Muscle layer of colon (tissue), 2 donors: ENCODE measurements around the gene CHST13.
"Not testable (repeated sequence)": the region's sequence is repeated elsewhere in the genome, so short reads cannot be mapped to it uniquely, and the experiment has no call there.

Experiments
- H3K27ac ChIP-seq: one replicate; pipeline ENCODE4 v1.7.0; 2013; ENCODE audit warnings: low read depth, mild to moderate bottlenecking, low read length, moderate library complexity
- H3K27me3 ChIP-seq, 2 donors: one replicate each; pipeline ENCODE4 v1.7.0; 2013; ENCODE audit warnings: low read length in 2 of 2, mild to moderate bottlenecking in 2 of 2; ENCODE audit not compliant: insufficient read depth in 2 of 2, control insufficient read depth in 1 of 2
- H3K36me3 ChIP-seq: one replicate; pipeline ENCODE4 v1.7.0; 2013; ENCODE audit warnings: mild to moderate bottlenecking, low read length; ENCODE audit not compliant: insufficient read depth
- H3K4me1 ChIP-seq: one replicate; pipeline ENCODE4 v1.7.0; 2013; ENCODE audit warnings: mild to moderate bottlenecking, low read length; ENCODE audit not compliant: insufficient read depth
- H3K4me3 ChIP-seq, 2 donors: one replicate each; pipeline ENCODE4 v1.7.0; 2013; ENCODE audit warnings: low read length in 2 of 2, low read depth in 1 of 2, mild to moderate bottlenecking in 1 of 2, moderate library complexity in 1 of 2
- H3K9ac ChIP-seq: one replicate; pipeline ENCODE4 v1.7.0; 2013; ENCODE audit warnings: low read length
- H3K9me3 ChIP-seq: one replicate; pipeline ENCODE4 v1.7.0; 2013; ENCODE audit warnings: mild to moderate bottlenecking, low read length
- donor health status: abdominal sarcoma.
- donor health status: Adenocarcinoma of cecum.

CHST13 gene

DNA sequence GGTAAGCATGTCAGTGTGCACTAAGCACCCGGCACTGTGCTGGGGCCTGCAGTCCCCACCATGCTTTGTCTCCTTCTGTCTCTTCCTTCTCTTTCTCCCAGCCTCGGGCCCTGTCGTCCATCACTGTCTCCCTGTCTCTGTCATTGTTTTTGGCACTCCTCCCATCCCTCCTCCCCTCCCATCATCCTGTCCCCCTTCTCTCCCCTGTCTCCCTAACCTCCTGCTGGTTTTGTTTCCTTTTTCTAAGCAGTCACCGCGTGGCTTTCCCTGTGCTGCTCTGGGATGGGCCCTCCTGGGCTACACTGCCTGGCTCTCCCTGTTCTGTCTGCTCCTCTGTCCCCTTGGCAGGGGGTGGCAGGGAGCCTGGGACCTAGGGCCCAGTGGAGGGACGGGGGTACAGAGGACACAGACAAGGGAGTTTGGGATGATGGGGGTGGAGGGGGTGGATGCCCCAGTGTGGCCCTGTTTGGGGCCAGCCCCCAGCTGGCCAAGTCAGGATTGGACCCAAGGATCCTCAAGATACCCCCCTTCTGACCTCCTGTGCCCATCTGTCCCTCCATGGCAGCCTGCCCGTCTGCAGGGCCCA, 5.7 kb downstream of the CHST13 start:
- H3K36me3 ChIP-seq = no peaks in the 10 kb centered on the region
- no peak overlapping the region for H3K27ac ChIP-seq
- peaks cover 2% of the 10 kb centered on the region for H3K4me1 ChIP-seq
- no peaks in the 10 kb centered on the region for H3K9me3 ChIP-seq
- H3K4me3 ChIP-seq = no peak overlapping the region
- no peak overlapping the region for H3K9ac ChIP-seq
- peaks cover 0 to 4% of the 10 kb centered on the region in 2 donors for H3K27me3 ChIP-seq

DNA sequence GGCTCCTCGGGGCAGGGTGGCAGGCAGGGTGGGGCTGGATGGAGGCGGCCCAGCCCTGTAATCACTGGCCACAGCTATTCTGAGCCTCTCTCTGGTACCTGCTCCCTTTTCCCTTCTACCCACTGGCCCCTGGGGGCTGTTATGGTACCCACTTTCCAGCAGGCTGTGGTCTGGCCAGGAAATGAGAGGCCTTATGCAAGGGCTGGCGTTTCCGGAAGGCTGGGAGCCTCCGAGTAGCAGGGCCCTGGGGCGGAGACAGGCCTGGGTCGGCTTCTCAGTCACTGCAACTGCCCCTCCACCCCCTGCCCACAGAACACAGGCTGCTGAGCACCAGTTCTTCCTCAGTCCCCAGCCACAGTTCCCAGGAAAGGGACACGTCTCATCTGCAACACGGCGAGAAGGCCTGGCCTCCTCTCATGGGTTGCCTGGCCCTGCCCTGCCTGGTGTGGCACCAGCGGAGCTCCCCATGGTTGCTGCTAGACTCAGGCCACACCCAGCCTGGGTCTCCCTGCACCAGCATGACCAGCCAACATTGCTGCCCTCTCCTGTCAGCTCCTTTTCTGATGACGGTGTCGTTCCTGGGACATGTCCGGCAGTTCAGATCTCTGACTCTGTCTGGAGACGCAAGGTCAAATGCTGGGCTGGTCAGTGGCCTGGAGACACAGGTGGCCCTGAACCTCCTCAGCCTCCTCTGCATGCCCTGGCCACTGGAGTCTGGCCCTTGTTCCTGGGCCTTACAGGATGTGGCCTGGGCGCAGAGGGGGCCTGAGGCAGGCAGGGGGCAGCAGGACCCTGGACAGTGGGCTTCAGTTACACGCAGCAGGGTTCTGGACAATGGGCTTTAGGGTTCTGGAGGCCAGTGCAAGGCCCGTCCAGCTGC, 6.5 kb downstream of the CHST13 start:
- Histone ChIP-seq H3K4me1 (no peaks in the 10 kb centered on the region), H3K27me3 (no peaks in the 10 kb centered on the region), H3K9ac (no peak overlapping the region), H3K9me3 (no peaks in the 10 kb centered on the region), H3K4me3 (no peak overlapping the region), H3K27ac (no peak overlapping the region), H3K36me3 (no peaks in the 10 kb centered on the region)

GRCh38 chr3:126531051-126531330, 7.0 kb downstream of the CHST13 start:
- no peaks in the 10 kb centered on the region for H3K27me3 ChIP-seq
- no peak overlapping the region for H3K4me3 ChIP-seq
- no peaks in the 10 kb centered on the region for H3K36me3 ChIP-seq
- H3K9me3 ChIP-seq = no peaks in the 10 kb centered on the region
- H3K27ac ChIP-seq = no peak overlapping the region
- no peaks in the 10 kb centered on the region for H3K4me1 ChIP-seq
- no peak overlapping the region for H3K9ac ChIP-seq

DNA sequence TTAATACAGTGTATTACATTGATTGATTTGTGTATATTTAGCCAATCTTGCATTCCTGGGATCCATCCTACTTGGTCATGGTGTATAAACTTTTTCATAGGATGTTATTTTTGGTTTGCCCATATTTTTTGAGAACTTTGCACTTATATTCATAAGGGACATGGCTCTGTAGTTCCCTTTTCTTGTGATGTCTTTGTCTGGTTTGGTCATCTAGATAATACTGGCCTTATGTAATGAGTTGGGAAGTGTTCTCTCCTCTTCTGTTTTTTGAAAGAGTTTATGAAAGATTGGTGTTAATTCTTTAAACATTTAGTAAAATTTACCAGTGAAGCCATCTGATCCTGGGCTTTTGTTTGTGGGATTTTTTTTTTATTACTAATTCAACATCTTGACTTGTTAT, 9.6 kb downstream of the CHST13 start:
- Histone ChIP-seq H3K4me3 (no peak overlapping the region), H3K27me3 (no peaks in the 10 kb centered on the region), H3K4me1 (no peaks in the 10 kb centered on the region)

GRCh38 chr3:126534716-126535115, 10.8 kb downstream of the CHST13 start:
- H3K9me3 ChIP-seq, H3K27me3 ChIP-seq, H3K9ac ChIP-seq, H3K4me1 ChIP-seq, H3K4me3 ChIP-seq, H3K36me3 ChIP-seq, H3K27ac ChIP-seq: not testable (repeated sequence)

More for the DNA sequence above, 9.6 kb downstream of the CHST13 start:
- Histone ChIP-seq H3K9me3 (no peaks in the 10 kb centered on the region), H3K27ac (no peak overlapping the region), H3K9ac (no peak overlapping the region), H3K36me3 (no peaks in the 10 kb centered on the region)

DNA sequence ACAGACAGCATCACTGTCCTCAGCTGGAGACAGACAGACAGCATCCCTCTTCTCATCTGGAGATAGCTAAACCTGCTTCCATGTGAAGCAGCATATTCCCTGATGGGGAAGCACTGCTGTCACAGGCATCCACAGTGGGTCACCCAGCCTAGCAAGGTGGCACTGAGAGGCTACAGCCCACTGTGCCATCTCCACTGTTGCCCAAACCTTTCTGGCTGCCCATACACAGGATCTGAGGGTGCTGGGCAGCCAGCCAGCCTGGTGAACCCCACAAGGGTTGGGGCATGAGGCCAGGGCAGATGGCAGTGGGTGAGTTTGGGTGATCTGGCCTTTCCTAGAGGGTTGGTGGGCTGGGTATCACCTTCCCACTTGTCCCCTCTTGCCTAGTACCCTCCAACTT, 11.7 kb downstream of the CHST13 start:
- H3K27ac ChIP-seq = no peak overlapping the region

DNA sequence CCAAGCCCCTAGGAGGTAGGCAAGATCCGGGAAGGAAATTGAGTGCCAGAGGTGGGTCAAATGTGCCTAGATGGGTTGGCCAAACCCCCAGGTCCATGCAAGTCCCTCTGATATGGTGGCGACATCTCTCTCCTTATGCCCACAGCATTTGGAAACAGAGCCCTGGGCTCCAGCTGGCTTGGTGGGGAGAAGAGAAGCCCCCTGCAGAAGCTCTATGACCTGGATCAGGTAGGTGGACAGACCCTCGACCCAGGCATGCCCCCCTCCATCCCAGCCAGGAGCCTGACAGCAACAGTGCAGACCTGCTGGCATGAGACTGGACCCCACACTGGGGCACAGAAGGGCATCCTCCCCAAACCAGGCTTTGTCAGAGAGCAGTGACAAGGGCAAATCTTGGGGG, 12.2 kb downstream of the CHST13 start:
- H3K4me1 ChIP-seq = no peaks in the 10 kb centered on the region
- H3K36me3 ChIP-seq = no peaks in the 10 kb centered on the region
- H3K27me3 ChIP-seq = peaks cover 0 to 5% of the 10 kb centered on the region in 2 donors
- H3K27ac ChIP-seq = no peak overlapping the region
- H3K4me3 ChIP-seq = no peak overlapping the region
- no peak overlapping the region for H3K9ac ChIP-seq
- H3K9me3 ChIP-seq = no peaks in the 10 kb centered on the region

More for the DNA sequence above, 11.7 kb downstream of the CHST13 start:
- no peaks in the 10 kb centered on the region for H3K4me1 ChIP-seq
- no peaks in the 10 kb centered on the region for H3K9me3 ChIP-seq
- peaks cover 0 to under 1% of the 10 kb centered on the region in 2 donors for H3K27me3 ChIP-seq
- H3K9ac ChIP-seq = no peak overlapping the region
- H3K4me3 ChIP-seq = no peak overlapping the region
- H3K36me3 ChIP-seq = no peaks in the 10 kb centered on the region

DNA sequence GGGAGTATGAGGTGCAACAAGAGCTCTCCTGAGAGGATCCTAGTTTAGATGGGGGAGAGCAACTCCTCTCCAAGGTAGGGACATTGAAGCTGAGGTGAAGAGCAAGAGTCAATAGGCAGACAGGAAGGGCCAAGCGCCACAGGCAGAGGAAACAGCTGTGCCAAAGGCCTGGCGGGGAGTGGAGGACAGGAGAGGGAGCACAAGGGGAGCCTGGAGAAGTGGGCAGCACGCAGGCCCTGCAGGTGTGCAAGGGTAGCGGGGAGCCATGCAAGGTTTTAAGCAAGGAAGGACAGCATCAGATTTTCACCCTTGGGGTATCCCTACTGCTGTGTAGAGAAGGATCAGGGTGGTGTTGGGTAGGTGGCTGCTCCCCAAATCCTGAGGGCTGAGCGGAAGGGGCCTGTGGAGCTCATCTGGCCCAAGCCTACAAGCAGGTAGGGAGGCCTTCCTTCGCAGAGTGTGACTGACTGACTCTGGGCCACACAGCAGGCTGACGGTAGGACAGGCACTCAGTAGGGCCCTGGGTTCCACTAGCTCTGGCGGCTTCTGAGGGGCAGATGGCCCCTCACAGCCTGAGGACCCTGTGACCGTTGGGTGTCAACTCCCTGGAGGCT, 13.3 kb downstream of the CHST13 start:
- Histone ChIP-seq H3K36me3 (no peaks in the 10 kb centered on the region), H3K9me3 (no peaks in the 10 kb centered on the region), H3K4me1 (no peaks in the 10 kb centered on the region), H3K4me3 (no peak overlapping the region), H3K9ac (no peak overlapping the region), H3K27me3 (peaks cover 0 to 16% of the 10 kb centered on the region in 2 donors), H3K27ac (no peak overlapping the region)

DNA sequence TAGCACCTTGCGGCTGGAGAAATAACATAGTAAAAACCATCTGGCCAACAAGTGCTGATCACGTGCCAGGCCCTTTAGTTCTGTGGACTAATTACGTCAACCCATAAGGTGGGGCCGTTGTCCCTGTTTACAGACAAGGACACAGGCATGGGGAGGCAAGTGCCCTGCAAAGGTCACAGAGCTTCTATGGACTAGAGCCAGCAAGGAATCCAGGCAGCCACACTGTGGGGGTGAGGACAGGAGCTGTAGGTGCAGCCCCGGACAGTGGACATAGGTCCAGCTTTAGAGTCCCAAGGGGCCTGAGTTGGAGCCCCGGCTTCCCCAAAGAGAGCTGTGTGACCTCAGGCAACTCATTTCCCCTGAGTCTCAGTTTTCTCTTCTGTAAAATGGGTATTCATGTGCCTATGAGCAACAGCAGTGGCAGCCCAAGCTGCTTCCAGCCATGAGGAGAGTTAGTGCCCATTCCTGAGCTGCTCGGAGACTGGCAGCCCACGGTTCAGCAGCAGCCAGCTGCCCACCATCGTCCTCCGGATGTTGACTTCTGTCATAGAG, 13.9 kb downstream of the CHST13 start:
- Histone ChIP-seq H3K9me3 (no peaks in the 10 kb centered on the region), H3K4me3 (no peak overlapping the region), H3K36me3 (no peaks in the 10 kb centered on the region), H3K9ac (no peak overlapping the region), H3K27me3 (peaks cover 0 to 22% of the 10 kb centered on the region in 2 donors), H3K27ac (no peak overlapping the region), H3K4me1 (no peaks in the 10 kb centered on the region)

DNA sequence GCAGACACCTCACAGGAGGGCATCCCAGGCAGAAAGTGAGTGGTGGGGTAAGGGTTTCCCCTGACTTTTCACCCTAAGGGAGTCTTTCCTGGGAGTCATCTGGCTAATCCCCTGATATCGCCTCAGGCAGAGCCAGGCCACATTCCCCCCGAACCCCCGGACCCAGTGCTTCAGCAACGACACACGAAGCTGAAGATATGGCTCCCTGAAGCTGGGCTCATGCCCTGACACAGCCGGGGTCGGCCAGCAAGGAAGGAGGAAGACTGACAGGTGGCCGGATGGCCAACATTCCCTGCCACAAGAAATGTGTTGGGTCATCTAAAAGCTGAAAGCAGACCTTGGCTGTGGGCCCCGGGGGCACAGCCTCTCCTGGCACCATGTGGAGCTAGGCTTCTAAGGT, 14.4 kb downstream of the CHST13 start:
- Histone ChIP-seq H3K4me1 (no peaks in the 10 kb centered on the region), H3K27me3 (peaks cover 0 to 22% of the 10 kb centered on the region in 2 donors), H3K36me3 (no peaks in the 10 kb centered on the region), H3K4me3 (no peak overlapping the region), H3K9me3 (no peaks in the 10 kb centered on the region), H3K9ac (no peak overlapping the region), H3K27ac (no peak overlapping the region)

DNA sequence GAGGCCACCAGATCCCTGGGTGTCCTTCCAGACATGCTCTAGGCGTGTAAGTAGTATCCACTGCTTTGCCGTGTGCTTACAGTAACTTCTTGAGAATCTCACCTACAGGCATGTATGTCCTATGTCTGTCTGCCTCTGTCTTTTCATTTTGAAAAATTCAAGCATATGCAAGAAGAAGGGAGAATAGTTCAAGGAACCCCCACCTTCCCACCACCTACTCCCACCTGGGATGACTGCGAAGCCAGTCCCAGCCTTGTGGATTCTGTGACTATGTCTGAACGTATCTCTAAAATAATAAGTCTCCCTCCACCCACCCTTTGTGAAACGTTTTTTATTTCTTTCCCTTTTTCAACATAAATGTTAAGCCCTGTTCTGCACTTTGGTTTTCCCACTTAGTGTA, 15.0 kb downstream of the CHST13 start:
- H3K27me3 ChIP-seq = peaks cover 0 to 27% of the 10 kb centered on the region in 2 donors
- H3K9me3 ChIP-seq = no peaks in the 10 kb centered on the region
- no peaks in the 10 kb centered on the region for H3K4me1 ChIP-seq
- no peak overlapping the region for H3K27ac ChIP-seq
- H3K4me3 ChIP-seq = no peak overlapping the region
- no peak overlapping the region for H3K9ac ChIP-seq
- no peaks in the 10 kb centered on the region for H3K36me3 ChIP-seq
